GM18858 (cell line): ENCODE measurements around the gene SLC31A1.
"Not testable (repeated sequence)": the region's sequence is repeated elsewhere in the genome, so short reads cannot be mapped to it uniquely, and the experiment has no call there.

Source experiments
- ATAC-seq: cut with Tn5 transposase; IDR thresholded peaks from one replicate; pipeline ENCODE4 v1.9.1; 2021; ENCODE audit not compliant: unreplicated experiment

The SLC31A1 gene

DNA sequence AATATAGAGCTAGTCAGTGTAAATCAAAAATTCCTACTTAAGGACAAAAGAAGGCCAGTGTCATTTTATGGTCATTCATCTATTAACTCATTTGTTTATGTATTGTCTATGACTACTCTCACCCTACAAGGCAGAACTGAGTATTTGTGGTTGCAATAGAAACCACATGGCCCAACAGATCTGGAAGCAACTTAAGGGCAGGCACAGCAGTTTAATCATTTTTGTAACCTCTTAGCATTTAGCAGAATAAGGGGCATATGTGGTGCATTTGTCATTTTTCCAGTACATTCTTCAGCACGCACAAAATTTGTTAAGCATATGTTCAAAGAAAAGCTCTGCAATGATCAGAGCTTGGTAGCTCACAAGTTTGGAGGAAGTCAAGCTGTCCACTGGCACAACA lies 1.4 kb upstream of the SLC31A1 start:
- ATAC-seq: peak; percentile 52

DNA sequence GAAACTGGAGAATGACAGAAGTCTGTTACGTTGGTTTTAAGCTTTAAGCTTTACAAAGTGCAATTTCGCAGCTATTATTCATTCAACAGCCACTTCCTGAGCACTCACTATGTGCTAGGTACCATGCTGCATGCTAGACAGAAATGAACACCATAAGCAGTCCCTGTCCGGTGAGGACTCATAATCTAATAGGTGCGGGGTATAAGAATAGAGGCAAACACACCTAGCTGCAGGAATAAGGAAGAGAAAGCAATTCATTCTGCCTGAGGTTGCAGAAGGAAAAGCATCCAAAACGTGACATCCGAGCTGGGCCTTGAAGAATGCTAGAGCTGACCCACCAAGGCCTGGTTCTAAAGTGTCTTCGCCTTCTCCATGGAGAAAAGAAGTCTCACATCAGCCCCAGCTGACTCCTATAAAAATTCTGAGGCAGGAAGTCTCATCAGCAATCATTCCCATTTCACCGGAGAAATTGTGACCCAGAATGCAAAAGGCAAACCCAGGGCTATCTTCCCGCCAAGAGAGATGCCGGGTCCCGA lies 809 bp upstream of the SLC31A1 start:
- ATAC-seq: no peak

DNA sequence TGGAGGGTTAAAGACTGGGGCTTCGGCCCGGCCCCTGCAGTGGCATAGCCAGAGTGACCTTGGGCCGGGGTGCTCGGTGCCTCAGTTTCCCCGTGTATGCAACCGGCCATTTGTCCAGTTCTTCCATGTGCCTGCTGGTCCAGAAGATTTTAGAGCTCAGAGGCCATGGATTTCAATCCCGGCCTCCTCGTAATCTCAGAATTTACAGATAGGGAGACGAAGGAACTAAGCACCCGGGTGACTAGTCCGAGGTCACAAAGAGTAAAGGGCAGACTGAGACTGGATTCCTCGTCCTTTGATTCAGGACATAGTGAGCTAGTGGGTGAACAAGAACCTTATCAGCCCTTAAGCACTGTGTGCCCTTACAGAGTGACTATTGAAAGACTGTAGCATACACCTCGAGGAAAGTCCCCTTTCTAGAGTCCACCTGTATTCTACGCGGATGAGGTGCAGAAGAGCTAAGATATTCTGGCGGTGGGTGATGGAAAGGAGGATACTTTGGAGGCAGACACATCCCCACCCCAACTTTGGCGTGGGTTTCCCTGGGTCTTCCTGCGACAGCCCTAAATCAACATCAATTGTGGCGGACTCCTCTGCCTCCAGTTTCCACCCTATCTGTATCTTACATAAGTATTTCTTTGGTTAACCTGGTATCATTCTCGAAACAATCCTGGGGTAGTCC lies 597 bp downstream of the SLC31A1 start:
- no peak for ATAC-seq

DNA sequence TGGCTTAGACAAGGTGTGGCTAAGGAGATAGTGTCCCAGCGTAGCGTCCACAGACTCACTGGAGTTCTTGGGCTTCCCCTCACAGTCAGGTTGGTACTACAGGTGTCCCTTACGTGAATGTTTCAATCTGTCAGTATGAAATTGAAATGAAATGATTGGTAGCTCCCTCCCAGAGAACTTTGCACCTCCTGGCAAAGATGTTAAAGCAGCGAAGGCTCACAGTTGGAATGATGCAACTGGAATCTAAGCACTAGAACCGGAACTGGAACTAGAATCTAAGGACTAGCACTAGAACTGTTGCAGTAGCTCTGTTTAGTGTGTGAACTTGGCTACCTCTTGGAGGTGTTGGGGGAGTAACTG lies 1.1 kb downstream of the SLC31A1 start:
- no peak for ATAC-seq

DNA sequence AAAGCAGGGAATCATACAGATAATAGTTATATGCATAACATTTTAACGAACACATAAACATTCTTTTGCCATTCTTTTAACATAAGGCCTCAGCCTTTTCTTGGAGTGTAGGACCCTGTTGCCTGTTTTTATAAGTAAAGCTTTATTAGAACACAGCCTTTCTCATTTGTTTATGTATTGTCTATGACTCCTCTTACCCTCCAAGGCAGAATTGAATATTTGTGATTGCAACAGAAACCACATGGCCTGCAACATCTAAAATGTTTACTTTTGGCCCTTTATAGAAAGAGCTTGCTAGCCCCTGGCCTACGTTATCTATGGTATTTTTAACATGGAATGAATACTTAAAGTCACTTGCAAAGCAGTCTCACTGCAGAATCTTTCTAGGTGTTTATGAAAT lies 2.6 kb downstream of the SLC31A1 start:
- no peak for ATAC-seq

DNA sequence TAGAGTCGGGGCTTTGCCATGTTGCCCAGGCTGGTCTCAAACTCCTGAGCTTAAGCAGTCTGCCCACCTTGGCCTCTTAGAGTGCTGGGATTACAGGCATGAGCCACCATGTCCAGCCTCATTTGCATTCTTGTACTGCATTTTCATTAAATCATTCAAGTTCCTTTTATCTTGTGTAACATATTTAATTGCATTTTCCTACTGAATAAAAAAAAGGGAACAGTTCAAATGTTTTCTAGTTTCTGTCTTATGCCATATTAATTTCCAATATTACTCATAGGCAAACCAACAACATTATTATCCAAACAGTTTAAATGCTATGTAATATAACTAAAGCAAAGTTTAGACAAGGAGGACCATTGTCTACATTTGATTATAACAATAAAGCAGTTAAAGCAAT lies 6.1 kb downstream of the SLC31A1 start:
- ATAC-seq: no peak

DNA sequence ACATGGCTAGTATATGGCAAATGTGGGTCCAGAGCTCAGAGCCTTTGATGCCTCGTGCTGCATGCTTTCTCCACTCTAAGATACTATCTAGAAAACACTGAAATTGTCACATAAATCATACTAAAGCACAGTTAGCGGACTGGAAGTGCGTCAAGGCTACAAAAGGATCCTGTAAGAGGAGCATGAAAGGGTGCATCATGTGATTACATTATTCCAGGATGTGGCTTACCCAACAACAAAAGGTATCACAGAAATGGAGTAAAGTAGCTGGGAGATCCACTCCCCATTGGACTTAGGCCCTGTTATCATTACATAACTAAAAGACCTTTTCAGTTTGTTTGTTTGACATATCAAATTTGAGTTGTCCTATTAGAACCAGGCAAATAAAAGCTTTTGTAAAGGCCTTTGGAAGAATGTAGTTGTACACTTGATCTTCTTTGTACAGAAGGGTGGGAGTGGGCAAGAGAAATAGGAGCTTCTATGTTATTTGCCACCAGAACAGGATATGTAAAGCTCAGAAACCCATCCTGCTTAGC lies 6.9 kb downstream of the SLC31A1 start:
- ATAC-seq: no peak

DNA sequence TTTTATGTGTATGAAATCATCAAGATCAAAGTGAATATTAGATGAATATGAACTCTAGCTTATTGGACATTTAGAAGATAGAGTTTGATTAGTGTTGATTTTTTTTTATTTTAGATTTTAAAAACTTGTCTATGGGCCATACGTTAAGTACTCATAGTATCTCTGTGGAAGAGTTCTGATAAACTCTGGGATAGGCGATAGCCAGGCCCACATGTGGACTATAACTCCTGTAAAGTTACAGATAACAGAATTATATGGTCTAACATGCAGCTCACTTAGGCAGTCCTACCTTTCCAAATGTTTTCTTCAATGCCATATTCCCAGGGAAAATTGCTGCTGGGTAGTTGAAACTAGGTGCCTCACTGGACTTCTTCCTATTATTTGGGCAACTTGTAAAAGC lies 10.4 kb downstream of the SLC31A1 start:
- ATAC-seq: no peak

DNA sequence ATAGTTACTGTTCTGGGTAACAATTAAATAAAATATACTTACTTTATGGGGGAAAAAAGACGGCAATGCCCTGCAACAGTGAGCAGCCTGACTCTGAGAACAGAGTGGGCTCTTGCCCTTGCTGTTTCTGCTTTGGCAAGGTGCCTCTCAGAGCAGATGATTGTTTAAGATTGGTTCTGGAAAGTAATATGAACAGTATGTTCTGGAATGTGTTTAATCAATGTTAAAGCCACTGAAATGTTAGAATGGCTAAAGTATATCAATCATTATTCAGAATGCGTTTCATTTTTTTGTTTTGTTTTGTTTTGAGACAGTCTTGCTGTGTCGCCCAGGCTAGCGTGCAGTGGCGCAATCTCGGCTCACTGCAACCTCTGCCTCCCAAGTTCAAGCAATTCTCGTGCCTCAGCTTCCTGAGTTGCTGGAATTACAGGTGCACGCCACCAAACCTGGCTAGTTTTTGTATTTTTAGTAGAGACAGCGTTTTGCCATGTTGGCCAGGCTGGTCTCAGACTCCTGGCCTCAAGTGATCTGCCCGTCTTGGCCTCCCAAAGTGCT lies 14.4 kb downstream of the SLC31A1 start:
- ATAC-seq: not testable (repeated sequence)

DNA sequence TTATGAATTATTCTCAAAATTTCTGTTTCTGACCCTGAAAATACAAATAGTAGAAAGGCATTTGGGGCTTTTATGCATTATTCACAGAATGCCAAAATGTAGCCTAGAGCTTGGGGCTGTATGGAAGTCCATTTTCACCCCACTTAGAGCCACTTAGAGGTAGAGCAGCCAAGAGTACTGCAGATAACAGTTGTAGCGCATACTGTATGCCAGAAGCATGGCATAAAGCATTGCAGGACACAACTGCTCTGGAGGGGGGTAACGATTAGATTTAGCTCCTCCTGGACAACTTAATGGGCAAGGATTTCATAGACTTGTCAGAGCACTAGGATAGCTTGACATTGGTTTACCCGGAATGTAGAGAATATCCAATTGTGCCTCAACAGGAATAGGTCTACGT lies 15.7 kb downstream of the SLC31A1 start:
- ATAC-seq: no peak

DNA sequence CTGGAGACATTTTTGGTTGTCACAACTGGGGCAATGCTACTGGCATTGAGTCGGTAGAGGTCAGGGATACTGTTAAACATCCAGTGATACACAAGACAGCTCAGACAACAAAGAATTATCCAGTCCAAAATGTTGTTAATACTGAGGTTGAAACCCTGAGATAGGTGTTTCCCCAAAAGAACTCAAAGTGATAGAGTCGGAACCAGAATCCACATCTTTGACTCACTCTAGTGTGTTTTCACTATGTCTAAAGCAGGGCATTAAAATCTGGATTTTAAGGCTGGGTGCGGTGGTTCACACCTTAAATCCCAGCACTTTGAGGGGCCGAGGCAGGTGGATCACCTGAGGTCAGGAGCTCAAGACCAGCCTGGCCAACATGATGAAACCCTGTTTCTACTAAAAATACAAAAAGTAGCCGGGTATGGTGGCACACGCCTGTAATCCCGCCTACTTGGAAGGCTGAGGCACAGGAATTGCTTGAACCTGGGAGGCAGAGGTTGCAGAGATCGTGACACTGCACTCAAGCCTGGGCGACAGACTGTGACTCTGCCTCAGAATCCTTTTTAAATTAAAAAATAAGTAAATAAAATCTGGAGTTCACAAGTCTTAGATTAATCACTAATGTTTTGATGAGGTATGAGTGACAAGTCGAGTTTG lies 17.0 kb downstream of the SLC31A1 start:
- ATAC-seq: no peak

DNA sequence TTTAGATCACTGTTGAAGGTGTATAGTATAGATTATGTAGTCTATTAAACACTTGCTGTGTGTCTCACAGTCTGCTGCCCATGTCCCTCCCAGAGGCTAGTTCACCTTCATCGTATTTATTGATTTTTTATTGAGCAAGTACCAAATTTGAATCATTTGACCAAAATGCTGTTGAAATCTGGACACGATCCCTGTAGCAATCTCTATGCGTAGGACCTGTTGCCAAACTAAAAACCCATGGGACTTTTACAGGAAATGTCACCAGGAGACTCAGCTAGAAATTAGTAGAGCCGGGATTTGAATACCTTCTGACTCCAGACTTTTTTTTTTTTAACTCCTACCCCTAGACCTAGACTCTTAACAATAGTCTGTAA lies 17.5 kb downstream of the SLC31A1 start:
- no peak for ATAC-seq

DNA sequence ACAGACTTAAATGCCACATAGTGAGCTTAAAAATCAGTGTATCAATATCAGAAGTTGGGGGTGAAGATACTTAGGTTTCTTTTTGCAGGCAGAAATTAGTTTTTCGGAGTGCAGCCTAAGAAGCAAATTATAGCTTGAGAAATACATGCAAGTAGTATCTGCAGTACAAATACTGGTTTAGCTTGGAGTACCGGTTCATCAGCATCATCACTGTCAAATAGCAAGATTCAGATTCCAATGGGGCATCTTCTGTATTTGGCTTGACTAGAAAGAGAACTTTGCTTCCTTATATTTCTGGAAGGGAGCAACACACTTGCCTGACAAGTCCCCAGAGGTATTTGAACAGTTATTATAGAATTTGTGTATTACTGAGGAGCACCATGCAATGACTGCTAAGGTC lies 19.8 kb downstream of the SLC31A1 start:
- ATAC-seq: no peak

DNA sequence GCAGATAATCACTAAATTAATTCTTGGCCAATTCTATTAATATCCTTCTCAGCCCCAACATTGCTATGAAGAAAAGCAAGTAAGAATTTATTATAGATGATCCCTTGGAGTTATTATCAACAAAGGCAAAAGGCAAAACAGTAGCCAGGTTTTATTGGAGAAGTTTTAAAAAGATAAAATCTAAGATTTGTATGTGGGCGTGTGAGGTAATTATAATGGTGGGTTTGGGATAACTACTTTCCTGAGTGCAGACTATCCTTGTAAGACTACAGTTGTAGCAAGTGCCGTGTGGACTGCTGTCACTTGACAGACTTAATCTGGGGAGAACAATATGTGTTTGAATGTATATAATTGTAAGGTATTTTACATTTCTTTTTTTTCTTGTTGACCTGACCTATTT lies 23.2 kb downstream of the SLC31A1 start:
- no peak for ATAC-seq

DNA sequence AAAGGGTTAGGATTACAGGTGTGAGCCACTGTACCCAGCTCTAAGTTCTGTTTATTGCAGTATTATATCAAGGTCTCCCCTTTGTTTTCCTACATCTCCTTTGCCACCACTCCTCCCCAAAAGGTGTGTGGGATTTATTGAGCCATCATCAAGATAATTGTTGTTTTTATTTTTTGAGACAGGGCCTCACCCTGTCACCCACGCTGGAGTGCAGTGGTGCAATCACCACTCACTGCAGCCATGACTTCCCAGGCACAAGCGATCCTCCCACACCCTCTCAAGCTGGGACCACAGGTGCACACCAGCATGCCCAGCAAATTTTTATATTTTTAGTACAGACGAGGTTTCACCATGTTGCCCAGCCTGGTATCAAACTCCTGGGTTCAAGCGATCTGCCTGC lies 24.6 kb downstream of the SLC31A1 start:
- ATAC-seq: no peak

DNA sequence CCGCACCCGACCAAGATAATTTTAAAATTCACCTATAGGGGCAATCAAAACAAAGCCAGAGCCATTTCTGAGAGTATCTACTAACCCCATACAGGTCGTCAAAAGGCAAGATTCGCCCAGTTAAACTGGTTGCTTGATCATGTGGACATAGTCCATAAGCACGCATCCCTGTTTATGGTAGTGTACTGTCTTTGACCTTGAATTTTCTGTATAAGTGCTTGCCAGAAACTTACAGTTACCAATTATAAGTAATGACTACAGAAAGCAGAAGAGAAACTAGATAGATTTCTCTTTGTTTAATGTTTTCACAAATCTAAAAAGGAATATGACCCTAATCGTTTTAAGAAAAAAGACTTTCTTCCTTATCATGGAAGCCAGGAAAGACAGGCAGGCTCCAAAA lies 25.6 kb downstream of the SLC31A1 start:
- ATAC-seq: no peak

DNA sequence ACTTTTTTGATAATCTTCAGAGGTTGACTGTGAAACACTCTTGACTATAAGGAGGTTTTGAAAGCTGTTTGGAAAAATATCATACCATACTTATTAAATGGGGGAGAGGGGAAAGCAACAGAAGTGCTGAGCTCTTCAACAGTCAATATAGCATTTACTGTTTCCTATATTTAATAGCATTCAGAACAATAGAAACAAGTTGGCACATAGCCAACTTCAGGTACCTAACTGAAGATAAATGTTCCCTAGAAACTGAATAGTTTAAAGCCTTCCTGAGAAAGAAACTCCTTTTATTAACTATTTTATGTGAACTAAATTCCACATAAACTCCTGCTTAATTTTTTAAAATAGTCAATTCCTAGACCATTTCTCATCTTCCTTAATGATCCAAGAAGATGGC lies 26.3 kb downstream of the SLC31A1 start:
- ATAC-seq: no peak

DNA sequence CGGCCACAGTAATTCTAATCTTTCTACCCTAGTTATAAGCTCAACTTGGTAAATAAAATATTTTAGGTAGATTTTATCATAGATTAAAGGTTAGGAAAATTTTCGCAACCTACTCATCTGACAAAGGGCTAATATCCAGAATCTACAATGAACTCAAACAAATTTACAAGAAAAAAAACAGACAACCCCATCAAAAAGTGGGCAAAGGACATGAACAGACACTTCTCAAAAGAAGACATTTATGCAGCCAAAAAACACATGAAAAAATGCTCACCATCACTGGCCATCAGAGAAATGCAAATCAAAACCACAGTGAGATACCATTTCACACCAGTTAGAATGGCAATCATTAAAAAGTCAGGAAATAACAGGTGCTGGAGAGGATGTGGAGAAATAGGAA lies 28.3 kb downstream of the SLC31A1 start:
- ATAC-seq: not testable (repeated sequence)

DNA sequence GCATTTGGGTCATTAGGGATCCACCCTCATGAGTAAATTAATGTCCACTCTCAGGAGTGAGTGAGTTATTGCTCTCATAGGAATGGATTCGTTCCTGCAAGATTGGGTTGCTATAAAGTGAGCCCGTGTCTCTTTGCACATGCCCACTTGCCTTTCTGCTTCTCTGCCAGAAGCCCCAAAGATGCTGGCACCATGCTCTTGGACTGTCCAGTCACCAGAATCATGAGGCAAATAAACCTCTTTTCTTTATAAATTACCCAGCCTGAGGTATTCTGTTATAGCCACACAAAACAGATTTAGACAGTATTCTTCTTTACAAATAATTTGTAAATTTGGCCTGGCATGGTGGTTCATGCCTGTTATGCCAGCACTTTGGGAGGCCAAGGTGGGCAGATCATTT lies 29.5 kb downstream of the SLC31A1 start:
- no peak for ATAC-seq

DNA sequence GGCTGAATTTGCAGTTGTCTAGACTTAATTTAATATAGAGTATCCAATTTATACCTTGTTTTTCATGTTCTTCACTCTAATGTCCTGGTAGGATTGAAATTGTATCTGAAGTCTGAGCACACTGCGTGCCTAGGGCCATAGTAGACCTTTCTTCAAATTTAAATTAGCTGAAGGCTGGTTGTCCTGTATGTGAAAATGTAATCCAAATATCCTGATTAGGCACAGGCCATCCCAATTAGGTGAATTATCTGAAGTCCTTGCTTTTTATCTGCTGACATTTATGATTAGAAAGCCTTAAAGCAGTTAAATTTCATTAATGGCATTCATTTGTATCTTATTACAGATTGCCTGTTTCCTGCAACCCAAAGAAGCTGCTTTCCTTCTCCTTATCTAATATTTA lies 33.6 kb downstream of the SLC31A1 start:
- no peak for ATAC-seq

DNA sequence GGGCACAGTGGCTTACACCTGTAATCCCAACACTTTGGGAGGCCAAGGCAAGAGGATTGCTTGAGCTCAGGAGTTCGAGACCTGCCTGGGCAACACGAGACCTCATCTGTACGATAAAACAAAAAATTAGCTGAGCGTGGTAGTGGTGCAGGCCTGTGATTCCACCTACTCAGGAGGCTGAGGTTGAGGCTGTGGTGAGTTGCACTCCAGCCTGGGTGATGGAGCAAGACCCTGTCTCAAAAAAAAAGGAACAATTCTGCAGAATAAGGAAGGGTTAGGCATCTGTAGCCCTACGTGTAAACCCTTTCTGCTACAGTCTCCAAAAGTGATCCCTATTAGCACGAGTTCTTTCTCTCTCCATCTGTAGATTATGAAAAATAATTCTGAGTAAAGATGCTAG lies 34.1 kb downstream of the SLC31A1 start:
- no peak for ATAC-seq

DNA sequence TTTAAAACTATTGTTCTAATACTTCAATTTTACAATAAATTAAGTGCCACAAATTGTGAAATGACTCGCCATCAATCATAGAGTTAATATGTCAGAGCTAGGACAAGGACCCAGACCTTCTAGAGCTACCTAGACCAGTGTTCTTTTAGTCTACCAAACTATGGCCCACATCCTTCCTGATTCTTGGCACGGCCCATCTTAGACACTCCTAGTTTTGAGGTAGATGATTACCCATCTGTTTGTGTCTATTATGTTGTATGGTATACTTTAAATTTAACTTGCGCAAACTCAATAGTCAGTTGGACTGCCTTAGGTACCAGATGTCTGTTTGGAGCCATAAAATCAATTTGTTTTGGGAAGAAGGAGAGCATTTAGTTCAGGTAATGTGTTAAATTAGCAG lies 36.5 kb downstream of the SLC31A1 start:
- no peak for ATAC-seq
